ENCODE data around the gene ASB18.

The ASB18 gene

DNA sequence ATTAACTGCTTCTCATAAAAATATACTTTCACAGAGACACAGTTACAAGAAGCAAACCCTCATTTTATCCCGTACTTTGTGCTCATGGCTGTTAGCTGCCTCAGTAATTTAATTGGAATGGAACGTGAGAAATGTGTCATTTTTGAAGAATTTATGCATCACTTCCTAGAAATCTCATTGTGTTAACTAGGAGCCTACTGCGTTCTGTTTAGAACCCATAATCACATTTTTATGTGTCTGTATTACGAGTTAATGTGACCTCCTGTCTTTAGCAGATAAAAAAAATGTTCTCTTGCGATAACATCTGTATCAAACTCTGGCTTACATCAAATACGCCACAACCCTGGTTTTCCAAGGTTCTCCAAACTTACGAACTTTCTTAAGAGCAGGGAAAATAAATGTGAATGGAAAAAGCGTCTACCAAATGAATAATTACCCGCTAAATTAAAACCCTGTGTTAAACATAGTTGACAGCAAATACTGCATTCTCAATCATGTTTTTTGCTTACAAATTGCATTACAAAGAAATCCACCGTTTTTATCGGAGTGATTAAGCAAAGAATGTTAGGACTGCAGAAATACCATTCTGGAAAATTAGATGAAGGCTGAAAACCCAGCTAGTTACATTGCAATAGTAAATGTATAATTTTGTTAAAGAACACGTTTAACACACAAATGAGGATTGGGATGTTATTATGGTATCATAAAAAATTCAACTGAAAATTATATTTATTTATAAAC, 84.0 kb downstream of the ASB18 start:
- H3K27ac Mint-ChIP-seq = no peak overlapping the region
- H3K4me1 Mint-ChIP-seq = peaks cover 6% of the 10 kb centered on the region
- ATAC-seq (no peak), DNase-seq (ENCODE audit: low spot score in 2 of 2) (no peak)
- peak overlapping the region; percentile 68 for H3K4me3 Mint-ChIP-seq
- no peaks in the 10 kb centered on the region for H3K9me3 Mint-ChIP-seq
- no peaks in the 10 kb centered on the region for H3K36me3 Mint-ChIP-seq

DNA sequence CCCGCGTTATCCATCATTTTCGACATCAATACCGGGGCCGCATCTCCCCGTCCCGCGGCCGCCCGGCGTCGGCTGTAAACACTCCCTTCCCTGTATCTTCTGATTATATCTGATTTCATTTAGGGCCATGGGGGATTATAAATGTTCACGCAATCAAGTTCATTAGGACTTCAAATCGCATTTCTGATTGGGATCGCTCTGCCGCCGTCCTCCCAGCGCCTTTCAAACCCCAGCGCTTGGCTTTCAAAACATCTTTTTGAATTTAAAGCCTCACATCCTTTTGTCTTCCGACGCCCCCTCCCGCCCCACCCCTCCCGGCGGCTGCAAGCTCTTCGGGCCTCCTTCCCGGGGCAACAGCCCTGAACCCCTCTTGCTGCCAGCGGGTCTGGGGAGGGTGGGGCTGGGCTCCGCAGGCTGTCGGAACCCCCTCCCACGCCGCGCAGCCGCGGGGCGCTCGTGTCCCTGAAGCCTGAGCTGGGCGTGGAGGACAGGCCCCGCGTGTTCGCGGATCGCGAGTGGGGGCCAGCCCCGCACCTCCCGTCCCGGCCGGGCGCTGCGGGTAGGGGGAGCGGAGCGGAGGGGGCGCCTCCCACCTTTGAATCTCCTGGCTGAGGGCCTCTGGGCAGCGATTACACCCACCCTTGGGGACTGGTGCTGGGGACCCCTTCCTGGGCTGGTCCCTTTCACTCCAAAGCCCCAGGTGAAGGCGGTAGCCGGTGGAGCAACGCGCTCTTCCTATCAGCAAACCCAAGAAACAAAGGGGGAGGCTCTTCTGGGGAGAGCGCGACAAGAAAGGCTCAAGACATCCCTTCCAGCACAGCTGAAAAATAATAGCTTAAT, 84.8 kb downstream of the ASB18 start:
- H3K27ac Mint-ChIP-seq = no peak overlapping the region
- ATAC-seq (no peak), DNase-seq (ENCODE audit: low spot score in 2 of 2) (no peak)
- peaks cover 6% of the 10 kb centered on the region for H3K4me1 Mint-ChIP-seq
- no peaks in the 10 kb centered on the region for H3K9me3 Mint-ChIP-seq
- H3K4me3 Mint-ChIP-seq = peak overlapping the region; percentile 68
- no peaks in the 10 kb centered on the region for H3K36me3 Mint-ChIP-seq

DNA sequence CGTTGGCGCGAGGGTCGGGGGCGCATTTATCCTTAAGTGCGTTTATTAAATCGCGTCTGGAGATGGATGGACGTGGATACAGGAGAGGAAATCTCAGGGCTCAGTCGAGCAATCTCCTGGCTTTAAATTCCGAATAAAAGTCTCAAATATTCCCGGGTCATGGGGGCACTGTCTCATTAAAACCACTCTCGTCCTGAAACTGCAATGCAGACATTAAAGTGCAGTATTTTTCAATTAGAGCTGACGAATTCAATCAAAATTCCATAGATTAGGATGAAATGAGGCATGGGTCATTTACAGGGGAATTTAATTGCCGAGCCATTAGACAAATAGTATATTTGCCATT, 85.3 kb downstream of the ASB18 start:
- ATAC-seq = no peak
- Mint-ChIP-seq H3K4me1 (peaks cover 6% of the 10 kb centered on the region), H3K4me3 (peak overlapping the region; percentile 68), H3K27ac (no peak overlapping the region), H3K9me3 (no peaks in the 10 kb centered on the region), H3K36me3 (no peaks in the 10 kb centered on the region)
- no peak for DNase-seq (ENCODE audit: low spot score in 2 of 2)

DNA sequence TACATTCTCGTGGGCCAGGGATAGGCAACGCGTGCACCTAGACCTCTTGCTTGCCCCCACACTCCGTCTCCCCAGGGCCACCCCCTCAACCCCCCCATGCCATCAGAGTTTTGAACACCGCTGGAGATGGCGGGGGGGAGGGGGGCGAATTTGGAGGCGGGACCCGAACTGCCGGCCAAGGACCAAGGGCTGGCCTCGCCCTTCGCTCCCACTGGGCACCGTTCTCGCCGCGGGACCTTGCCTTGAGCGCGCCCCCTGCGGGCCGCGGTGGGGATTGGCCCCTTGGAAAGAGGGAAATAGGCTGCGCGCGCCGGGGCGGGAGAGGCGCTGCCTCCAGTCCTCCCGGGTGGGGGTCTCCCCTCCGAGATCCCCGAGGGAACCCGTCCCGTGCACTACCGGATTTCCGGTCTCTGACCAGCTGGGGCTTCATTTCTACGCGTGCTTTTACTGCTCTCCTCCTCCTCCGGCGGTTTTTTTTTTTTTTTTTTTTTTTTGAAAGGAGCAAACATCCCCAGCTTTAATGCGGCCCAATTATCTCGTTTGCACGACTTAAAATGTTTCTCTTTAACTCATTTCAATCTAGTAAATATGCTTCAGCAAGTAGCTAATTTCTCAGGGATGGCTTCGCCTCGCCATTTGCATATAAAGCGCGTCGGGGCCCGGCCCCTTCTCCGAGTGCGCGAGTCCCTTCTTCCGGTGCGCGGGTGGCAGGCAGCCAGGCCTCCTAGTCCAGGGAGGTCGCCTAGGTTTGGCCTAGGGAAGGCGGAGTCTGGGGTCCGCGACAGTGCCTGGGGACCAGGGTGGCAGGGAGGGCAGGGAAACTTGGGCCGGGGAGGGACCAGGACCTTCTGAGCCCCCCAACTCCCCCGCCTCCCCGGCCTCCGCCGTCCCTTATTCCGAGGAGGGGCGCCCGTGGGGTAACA, 86.0 kb downstream of the ASB18 start:
- Mint-ChIP-seq H3K36me3 (no peaks in the 10 kb centered on the region), H3K9me3 (no peaks in the 10 kb centered on the region), H3K4me1 (peaks cover 6% of the 10 kb centered on the region), H3K27ac (no peak overlapping the region), H3K4me3 (peak overlapping the region; percentile 68)
- DNase-seq (ENCODE audit: low spot score in 2 of 2) = peak; percentile 44 to 74
- peak; percentile 61 for ATAC-seq

DNA sequence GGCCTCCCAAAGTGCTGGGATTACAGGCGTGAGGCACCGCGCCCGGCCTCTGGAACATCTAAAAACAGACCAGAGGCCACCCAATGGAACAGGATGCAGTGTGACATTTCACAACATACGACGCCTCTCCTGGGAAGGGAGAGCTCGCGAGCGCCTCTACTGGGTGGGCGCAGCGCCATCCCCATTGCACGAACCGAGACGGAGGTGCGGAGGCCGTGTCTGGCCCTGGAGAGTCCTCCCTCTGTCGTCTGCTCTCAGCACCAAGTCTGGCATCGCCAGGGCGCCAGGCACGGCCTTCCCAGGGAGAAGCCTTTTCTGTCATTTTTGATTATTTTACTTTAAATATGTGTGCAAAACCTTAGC, 86.6 kb downstream of the ASB18 start:
- H3K36me3 Mint-ChIP-seq = no peaks in the 10 kb centered on the region
- H3K9me3 Mint-ChIP-seq = no peaks in the 10 kb centered on the region
- no peak overlapping the region for H3K27ac Mint-ChIP-seq
- H3K4me1 Mint-ChIP-seq = peaks cover 6% of the 10 kb centered on the region
- DNase-seq (ENCODE audit: low spot score in 2 of 2) (no peak), ATAC-seq (peak; percentile 66)
- H3K4me3 Mint-ChIP-seq = peak overlapping the region; percentile 68

DNA sequence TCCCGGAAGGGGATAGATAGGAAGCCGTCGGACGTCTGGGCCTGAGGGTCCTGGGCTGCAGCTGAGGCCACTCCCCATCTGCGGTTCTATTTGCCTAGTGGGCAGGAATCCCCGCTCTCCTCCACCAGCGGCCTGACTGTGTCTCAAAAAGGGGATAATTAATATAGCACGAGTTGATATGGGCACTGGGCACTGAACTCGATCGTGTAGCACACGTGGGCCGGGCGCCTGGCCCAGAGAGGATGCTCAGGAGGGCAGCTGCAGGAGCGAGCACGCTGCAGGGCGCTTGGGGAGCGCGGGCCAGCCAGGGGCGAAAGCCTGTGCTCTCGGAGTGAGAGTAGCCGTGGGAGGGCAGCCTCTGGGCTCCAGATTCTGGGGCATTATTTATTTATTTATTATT, 87.3 kb downstream of the ASB18 start:
- H3K4me1 Mint-ChIP-seq = peaks cover 6% of the 10 kb centered on the region
- H3K27ac Mint-ChIP-seq = no peak overlapping the region
- no peak for ATAC-seq
- H3K36me3 Mint-ChIP-seq = no peaks in the 10 kb centered on the region
- no peak overlapping the region for H3K4me3 Mint-ChIP-seq
- no peak for DNase-seq (ENCODE audit: low spot score in 2 of 2)
- H3K9me3 Mint-ChIP-seq = no peaks in the 10 kb centered on the region

DNA sequence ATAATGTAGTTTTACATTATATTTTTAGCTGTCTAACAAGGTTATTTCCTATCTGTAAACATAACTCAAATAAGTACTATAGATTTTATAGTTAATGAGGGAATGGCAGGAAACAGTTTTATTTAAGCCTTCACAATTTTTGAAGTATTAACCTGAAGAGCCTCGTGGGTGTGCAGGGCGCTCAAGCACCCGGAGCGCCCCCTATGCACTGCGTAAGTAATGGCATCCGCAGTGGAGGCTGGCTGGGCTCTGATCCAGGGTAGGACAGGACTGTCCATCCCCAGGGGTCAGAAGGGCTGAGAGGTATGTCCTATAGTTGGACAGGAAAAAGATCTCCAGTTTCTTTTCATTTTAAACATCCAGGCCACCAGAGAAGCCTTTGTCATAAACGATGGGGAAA, 87.8 kb downstream of the ASB18 start:
- no peak overlapping the region for H3K27ac Mint-ChIP-seq
- H3K4me3 Mint-ChIP-seq = no peak overlapping the region
- H3K36me3 Mint-ChIP-seq = no peaks in the 10 kb centered on the region
- DNase-seq (ENCODE audit: low spot score in 2 of 2) (no peak), ATAC-seq (peak; percentile 45)
- H3K4me1 Mint-ChIP-seq = peaks cover 6% of the 10 kb centered on the region
- no peaks in the 10 kb centered on the region for H3K9me3 Mint-ChIP-seq

DNA sequence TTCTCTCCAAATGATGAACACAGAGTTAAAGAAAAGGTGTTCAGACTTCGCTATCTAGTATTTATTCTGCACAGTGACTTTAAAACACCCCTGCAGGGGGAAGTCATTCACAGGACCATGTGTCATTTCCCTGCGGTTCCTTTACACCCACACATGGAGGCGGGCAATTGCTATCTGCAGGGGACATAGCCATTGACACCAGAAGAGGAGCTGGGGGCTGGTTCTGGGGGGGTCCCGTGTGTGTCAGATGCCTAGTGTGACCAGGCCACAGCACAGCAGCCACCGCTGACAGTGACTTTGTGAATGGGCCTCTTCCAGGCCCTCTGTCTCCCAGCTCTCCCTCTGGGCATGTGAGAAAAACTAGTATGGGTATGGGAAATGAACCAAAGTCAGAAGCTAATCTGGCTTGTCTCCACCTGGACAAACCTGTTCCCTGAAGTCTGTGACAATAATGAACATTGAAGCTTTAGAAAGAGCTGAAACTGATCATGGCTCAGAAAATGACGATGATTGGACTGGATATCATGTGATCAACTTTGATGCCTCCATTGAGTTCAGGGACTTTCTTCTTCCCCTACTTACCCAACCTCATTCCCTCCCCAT, 88.6 kb downstream of the ASB18 start:
- Mint-ChIP-seq H3K4me1 (peaks cover 6% of the 10 kb centered on the region), H3K4me3 (no peak overlapping the region), H3K36me3 (peaks cover under 1% of the 10 kb centered on the region), H3K9me3 (no peaks in the 10 kb centered on the region), H3K27ac (no peak overlapping the region)
- ATAC-seq (peak; percentile 56), DNase-seq (ENCODE audit: low spot score in 2 of 2) (no peak)

DNA sequence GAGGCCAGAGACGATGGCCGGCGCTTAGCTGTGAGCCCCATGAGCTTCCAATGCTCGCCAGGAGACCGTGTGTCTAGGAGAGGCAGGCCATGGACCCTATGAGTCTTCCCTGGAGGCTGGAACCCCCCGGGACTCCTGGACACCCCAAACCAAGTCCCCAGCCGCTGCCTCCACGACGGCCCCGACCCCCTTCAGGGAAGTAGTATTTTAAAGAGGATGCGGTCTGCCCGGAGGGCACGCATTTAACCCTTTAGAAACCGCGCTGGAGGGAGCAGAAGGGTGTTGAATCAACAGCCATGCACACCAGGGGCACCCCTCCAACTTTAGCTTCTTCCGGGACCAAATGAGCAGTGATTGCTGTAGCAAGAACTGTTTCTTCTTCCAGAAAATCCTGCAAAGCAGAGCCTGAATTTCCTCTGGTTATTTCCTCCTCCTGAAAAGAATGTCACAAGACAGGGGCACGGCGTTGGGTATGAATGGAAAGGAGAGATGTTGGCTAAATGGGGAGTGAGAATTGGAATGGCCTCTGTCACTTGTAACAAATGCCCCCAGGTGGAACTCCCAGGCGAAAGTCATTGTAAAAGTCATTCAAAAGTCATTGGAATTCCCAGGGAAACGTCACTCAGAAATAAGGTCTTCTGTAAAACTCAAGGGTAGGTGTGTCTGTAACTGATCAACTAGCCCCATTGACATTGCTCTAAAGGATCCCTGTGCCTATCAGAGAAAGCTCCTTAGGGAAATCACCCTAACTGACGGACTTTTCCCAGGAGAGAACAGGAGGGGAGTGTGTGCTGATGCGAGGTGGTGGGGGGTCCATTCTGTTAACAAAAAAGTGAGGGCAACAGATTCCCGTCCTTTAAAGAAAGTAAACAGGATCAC, 90.2 kb downstream of the ASB18 start:
- DNase-seq (ENCODE audit: low spot score in 2 of 2) = no peak
- Mint-ChIP-seq H3K4me1 (peaks cover 6% of the 10 kb centered on the region), H3K9me3 (no peaks in the 10 kb centered on the region), H3K36me3 (peaks cover 16% of the 10 kb centered on the region), H3K4me3 (no peak overlapping the region), H3K27ac (no peak overlapping the region)
- no peak for ATAC-seq

DNA sequence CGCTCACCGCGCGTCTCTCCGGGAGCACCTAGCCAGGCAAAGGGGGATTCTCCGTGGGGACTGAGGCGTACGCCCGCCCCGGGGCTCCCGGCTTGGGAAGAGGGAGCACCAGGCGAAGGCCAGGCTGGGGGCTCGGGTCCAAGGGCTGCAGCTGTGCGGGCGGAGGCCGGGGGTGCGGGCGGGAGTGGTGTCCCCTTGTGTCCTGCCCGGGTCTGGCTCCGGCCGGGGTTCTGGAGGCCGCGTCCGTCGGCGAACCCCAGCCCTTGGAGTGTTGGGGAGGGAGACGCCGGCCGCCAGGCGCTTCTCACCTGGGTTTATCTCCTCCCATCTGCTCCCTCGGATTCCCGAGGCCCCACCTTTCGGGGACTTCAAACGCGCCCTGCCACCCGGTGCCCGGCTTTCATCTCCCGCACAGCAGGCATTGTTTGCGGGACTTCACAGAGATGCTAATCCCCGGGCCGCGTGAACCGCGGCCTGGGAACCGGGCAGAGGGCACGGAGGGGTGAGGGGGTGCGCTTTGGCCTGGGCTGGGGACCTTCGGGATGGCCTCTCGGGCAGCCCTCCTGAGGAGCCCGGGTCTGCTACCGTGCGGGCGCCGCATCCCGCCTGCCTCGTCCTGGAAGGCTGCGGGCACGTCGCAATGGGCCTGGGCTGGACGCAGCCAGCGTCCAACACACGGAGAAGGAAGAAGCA, 91.0 kb downstream of the ASB18 start:
- peaks cover 16% of the 10 kb centered on the region for H3K36me3 Mint-ChIP-seq
- H3K9me3 Mint-ChIP-seq = no peaks in the 10 kb centered on the region
- no peak overlapping the region for H3K27ac Mint-ChIP-seq
- no peak overlapping the region for H3K4me3 Mint-ChIP-seq
- no peak for DNase-seq (ENCODE audit: low spot score in 2 of 2)
- no peak for ATAC-seq
- H3K4me1 Mint-ChIP-seq = peaks cover 2% of the 10 kb centered on the region

DNA sequence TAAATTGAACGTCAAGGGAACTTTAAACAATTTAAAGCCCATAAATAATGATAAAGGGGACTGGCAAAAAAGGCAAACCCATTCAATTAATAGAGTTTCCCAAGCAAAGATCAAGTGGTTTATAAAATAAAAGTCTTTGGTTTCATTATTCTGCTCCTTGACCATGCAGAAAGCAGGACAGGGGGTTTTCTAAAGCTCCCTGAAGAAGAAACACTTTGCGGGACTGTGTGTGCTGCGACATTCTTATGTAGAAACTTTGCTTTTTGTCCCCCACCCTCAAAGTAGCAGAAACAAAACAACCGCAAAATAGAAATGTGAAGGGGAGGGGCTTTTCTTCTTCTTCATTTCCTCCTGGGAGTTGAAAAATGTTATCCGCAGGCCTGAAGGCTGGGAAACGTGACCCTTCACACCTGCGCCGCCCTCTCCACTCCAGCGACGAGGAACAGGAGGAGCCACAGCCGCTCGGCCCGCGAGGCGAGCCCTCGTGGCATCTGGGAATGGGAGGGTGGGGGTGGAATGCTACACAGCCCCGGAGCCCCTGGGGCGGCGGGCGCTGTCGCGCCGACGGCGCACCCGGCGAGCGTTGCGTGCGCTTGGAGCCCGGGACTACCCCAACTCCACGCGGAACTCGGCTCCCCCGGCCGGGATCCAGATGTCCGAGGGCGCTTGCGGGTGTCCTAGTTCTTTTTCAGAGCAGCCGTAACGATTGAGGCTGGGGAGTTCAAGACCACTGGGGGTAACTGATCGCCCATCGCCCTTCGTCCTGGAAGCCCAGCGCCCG, 91.8 kb downstream of the ASB18 start:
- no peaks in the 10 kb centered on the region for H3K9me3 Mint-ChIP-seq
- no peak for ATAC-seq
- peaks cover 16% of the 10 kb centered on the region for H3K36me3 Mint-ChIP-seq
- no peak for DNase-seq (ENCODE audit: low spot score in 2 of 2)
- no peak overlapping the region for H3K27ac Mint-ChIP-seq
- no peak overlapping the region for H3K4me3 Mint-ChIP-seq
- H3K4me1 Mint-ChIP-seq = no peaks in the 10 kb centered on the region

DNA sequence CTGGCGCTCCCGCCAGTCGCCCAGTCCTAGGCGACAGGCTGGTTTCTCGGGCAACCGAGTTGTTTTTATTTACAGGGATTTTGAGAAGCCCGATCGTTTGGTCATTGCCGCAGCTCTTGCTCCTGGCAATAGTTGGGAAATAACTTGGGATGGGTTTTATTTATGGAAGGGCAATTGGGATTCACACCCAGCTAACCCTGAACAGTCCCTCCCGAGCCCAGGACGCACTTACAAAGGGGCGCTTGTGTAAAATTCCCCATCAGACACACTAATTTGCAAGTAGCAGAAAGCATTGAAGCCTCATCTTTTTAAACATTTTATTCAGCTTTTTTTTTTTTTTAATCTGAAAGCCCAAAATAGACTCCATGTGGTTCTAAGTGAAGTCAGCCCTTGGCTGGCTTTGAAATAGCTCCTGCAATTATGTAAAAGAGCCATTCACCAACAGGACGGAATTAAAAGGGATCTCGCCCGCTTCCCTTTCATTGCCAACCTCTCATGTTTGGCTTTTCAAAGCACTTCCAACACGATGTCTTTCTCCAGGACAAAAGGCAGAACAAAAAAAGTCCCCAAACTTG, 92.4 kb downstream of the ASB18 start:
- DNase-seq (ENCODE audit: low spot score in 2 of 2) (no peak), ATAC-seq (no peak)
- Mint-ChIP-seq H3K4me1 (peaks cover 3% of the 10 kb centered on the region), H3K27ac (no peak overlapping the region), H3K9me3 (no peaks in the 10 kb centered on the region), H3K4me3 (no peak overlapping the region), H3K36me3 (peaks cover 17% of the 10 kb centered on the region)

DNA sequence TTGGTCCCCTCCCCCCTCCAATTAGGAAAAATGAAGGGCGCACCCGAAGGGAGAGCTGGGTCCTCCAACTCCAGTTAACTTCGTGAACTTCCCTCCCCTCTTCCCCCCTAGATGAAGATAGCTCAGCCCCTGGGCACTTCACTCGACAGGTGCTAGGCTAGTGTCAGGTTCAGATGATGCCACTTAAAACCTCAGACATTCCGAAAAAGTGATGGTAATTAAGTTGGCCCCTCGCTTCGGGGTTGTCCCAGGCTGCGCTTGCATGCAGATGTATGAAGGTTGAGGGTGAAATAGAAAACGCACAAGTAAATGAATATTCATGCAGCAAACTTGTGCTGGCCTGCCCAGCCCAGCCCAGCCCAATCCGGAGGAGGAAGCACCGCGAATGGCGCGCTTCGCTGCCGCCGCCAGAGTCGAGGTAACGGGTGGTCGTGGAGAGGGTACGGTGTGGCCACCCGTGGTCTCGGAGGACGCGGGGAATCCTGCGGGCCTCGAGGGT, 93.0 kb downstream of the ASB18 start:
- H3K9me3 Mint-ChIP-seq = no peaks in the 10 kb centered on the region
- no peak overlapping the region for H3K4me3 Mint-ChIP-seq
- ATAC-seq = no peak

More for the DNA sequence above, 93.0 kb downstream of the ASB18 start:
- Mint-ChIP-seq H3K27ac (no peak overlapping the region), H3K4me1 (peaks cover 8% of the 10 kb centered on the region), H3K36me3 (peaks cover 22% of the 10 kb centered on the region)
- DNase-seq (ENCODE audit: low spot score in 2 of 2) = no peak
